HCT116 (cell line): ENCODE results near the gene ALPL. TPM values are rescaled to one million over a fixed set of nuclear protein-coding genes. Genes with fewer than 3 reads are reported as not detected.

Experiments used
- ATAC-seq: fragments of 200-7000 bp; cut with Tn5 transposase; 2 replicates; pipeline ENCODE4 v1.9.1; 2020; ENCODE audit warnings: mild to moderate bottlenecking, moderate library complexity
- BruUV-seq: library from RNA; stranded (reverse); fragments of 400-500 nt; replicated peaks from 2 replicates; lab custom pipeline; 2021; lab: Mats Ljungman, UMichigan
- CTCF ChIA-PET: fragments of 300-600 bp; sonication (Branson Sonifier 250); formaldehyde crosslinking; loops from one replicate; lab custom pipeline; 2021; ENCODE audit warnings: antibody characterized with exemption; lab: Charles Lee
- POLR2A ChIA-PET: fragments of 300-600, 350-600 bp; sonication (Branson Sonifier 250); formaldehyde crosslinking; loops from one replicate; lab custom pipeline; 2021; ENCODE audit warnings: antibody characterized with exemption; lab: Charles Lee
- RAD21 ChIA-PET, 2 experiments: fragments of 300-600 bp; sonication (Branson Sonifier 250); formaldehyde crosslinking; loops; one replicate each; lab custom pipeline; 2023; ENCODE audit warnings: low total read pairs in 2 of 2; ENCODE audit not compliant: uncharacterized antibody in 2 of 2, unreplicated experiment in 2 of 2, low non-redundant PET in 1 of 2; lab: Charles Lee
- DNase-seq: peaks from one replicate; pipeline ENCODE4 v3.0.0-alpha.2; 2010; ENCODE audit warnings: low read depth, low spot score
- H2AFZ ChIP-seq: fragments of 200-600 bp; shearing (Covaris generic), sonication (generic); 2 replicates; pipeline ENCODE4 v1.6.1; 2017; ENCODE audit warnings: low read depth, mixed run types, mixed read lengths, antibody characterized with exemption, low read length; ENCODE audit not compliant: poor library complexity, severe bottlenecking
- H3K27ac ChIP-seq: 2 replicates; pipeline ENCODE4 v1.5.1; 2012; ENCODE audit warnings: low read depth, low read length
- H3K27me3 ChIP-seq: fragments of 200-600 bp; sonication (generic); 2 replicates; pipeline ENCODE4 v1.6.1; 2016; ENCODE audit warnings: mixed run types, low read length, mixed read lengths; ENCODE audit not compliant: insufficient read depth
- H3K36me3 ChIP-seq, 2 experiments: fragments of 200-500 bp in 1 of 2; fragments of 200-600 bp in 1 of 2; sonication (Bioruptor generic) in 1 of 2; sonication (generic) in 1 of 2; 2 replicates each; pipeline versions ENCODE4 v1.5.1 to v1.6.1; 2014 to 2016; ENCODE audit warnings: low read length in 2 of 2, inconsistent platforms in 1 of 2, mixed read lengths in 1 of 2, mixed run types in 1 of 2; ENCODE audit not compliant: insufficient read depth in 2 of 2, control insufficient read depth in 1 of 2
- H3K4me1 ChIP-seq, 2 experiments: fragments of 200-600 bp in 1 of 2; sonication (generic) in 1 of 2; 2 replicates each; pipeline versions ENCODE4 v1.5.1 to v1.6.1; 2012 to 2017; ENCODE audit warnings: low read length in 2 of 2, inconsistent platforms in 1 of 2, mild to moderate bottlenecking in 1 of 2, mixed read lengths in 1 of 2, mixed run types in 1 of 2, moderate library complexity in 1 of 2; ENCODE audit not compliant: insufficient read depth in 2 of 2, control insufficient read depth in 1 of 2
- H3K4me2 ChIP-seq: fragments of 200-600 bp; sonication (generic); 2 replicates; pipeline ENCODE4 v1.6.1; 2017; ENCODE audit warnings: mixed run types, low read length, mixed read lengths
- H3K4me3 ChIP-seq, 2 experiments: fragments of 200-600 bp in 1 of 2; sonication (generic) in 1 of 2; replicated peaks in 1 of 2; 2 replicates each; pipeline ENCODE4 v1.5.1; 2011 to 2016; ENCODE audit warnings: low read length in 2 of 2, control low read depth in 1 of 2, low read depth in 1 of 2, mild to moderate bottlenecking in 1 of 2, mixed read lengths in 1 of 2, mixed run types in 1 of 2
- H3K79me2 ChIP-seq: fragments of 200-600 bp; sonication (generic); 2 replicates; pipeline ENCODE4 v1.6.1; 2017; ENCODE audit warnings: mild to moderate bottlenecking, mixed run types, low read length, moderate library complexity, mixed read lengths; ENCODE audit not compliant: insufficient read depth
- H3K9ac ChIP-seq: fragments of 200-600 bp; sonication (generic); 2 replicates; pipeline ENCODE4 v1.6.1; 2016; ENCODE audit warnings: low read length, mixed read lengths
- H3K9me2 ChIP-seq: fragments of 200-600 bp; sonication (generic), shearing (Covaris generic); 2 replicates; pipeline ENCODE4 v1.6.1; 2017; ENCODE audit warnings: mixed run types, mild to moderate bottlenecking, moderate library complexity; ENCODE audit not compliant: insufficient read depth
- H3K9me3 ChIP-seq, 2 experiments: fragments of 200-500 bp in 1 of 2; fragments of 200-600 bp in 1 of 2; sonication (Bioruptor generic) in 1 of 2; sonication (generic) in 1 of 2; 2 replicates each; pipeline ENCODE4 v1.6.1; 2014 to 2017; ENCODE audit warnings: low read length in 2 of 2, mixed read lengths in 2 of 2, inconsistent platforms in 1 of 2, low read depth in 1 of 2, mild to moderate bottlenecking in 1 of 2, mixed run types in 1 of 2, moderate library complexity in 1 of 2; ENCODE audit not compliant: control insufficient read depth in 1 of 2, insufficient read depth in 1 of 2
- H4K20me1 ChIP-seq: fragments of 200-600 bp; sonication (generic), shearing (Covaris generic); 2 replicates; pipeline ENCODE4 v1.6.1; 2017; ENCODE audit warnings: mixed run types, mild to moderate bottlenecking, moderate library complexity; ENCODE audit not compliant: insufficient read depth
- EZH2 ChIP-seq: fragments of 200-600 bp; sonication (generic); IDR thresholded peaks from 2 replicates; pipeline ENCODE4 v1.6.1; 2017; ENCODE audit warnings: antibody characterized with exemption, mixed run types
- POLR2A ChIP-seq: IDR thresholded peaks from 2 replicates; pipeline ENCODE4 v1.7.0; 2011; ENCODE audit warnings: borderline replicate concordance; ENCODE audit not compliant: insufficient read depth, insufficient read length; ENCODE audit errors: extremely low read depth
- RAD21 ChIP-seq: IDR thresholded peaks from 2 replicates; pipeline ENCODE4 v1.6.1; 2012; ENCODE audit warnings: low read depth, mild to moderate bottlenecking
- SIN3A ChIP-seq: IDR thresholded peaks from 2 replicates; pipeline ENCODE4 v1.6.1; 2012; ENCODE audit warnings: low read depth
- SRF ChIP-seq: IDR thresholded peaks from 2 replicates; pipeline ENCODE4 v1.6.1; 2012; ENCODE audit warnings: low read depth
- TCF7L2 ChIP-seq: IDR thresholded peaks from 2 replicates; pipeline ENCODE4 v1.7.0; 2011; ENCODE audit warnings: borderline replicate concordance, inconsistent platforms; ENCODE audit not compliant: insufficient read depth, insufficient read length; ENCODE audit errors: extremely low read depth
- ZNF274 ChIP-seq: fragments of 200-500 bp; sonication (Bioruptor generic); IDR thresholded peaks from 2 replicates; pipeline ENCODE4 v1.6.1; 2014; ENCODE audit warnings: mild to moderate bottlenecking, low read depth, low read length, inconsistent platforms
- intact Hi-C: fragments of 100-400 bp; cut with micrococcal nuclease; formaldehyde crosslinking; loops from 2 replicates; pipeline ENCODE4 v1.10.0; 2022
- total RNA-seq: library from RNA; stranded (reverse); gene quantifications from one replicate; pipeline ENCODE4 v1.2.1, GENCODE V29; 2021; ENCODE audit not compliant: unreplicated experiment
- TF ChIP-seq, protein P1 (sequence below), 3 experiments: fragments of 200-600 bp in 1 of 3; sonication (generic) in 1 of 3; IDR thresholded peaks in 2 of 3; conservative IDR thresholded peaks in 1 of 3; 2 replicates each; pipeline ENCODE4 v1.5.1; 2012 to 2017; ENCODE audit warnings: low read depth in 2 of 3, low read length in 2 of 3, antibody characterized with exemption in 1 of 3, borderline replicate concordance in 1 of 3, control low read depth in 1 of 3, mild to moderate bottlenecking in 1 of 3, mixed read lengths in 1 of 3, mixed run types in 1 of 3, moderate library complexity in 1 of 3; ENCODE audit not compliant: insufficient read depth in 1 of 3
- TF ChIP-seq, protein P2 (sequence below): IDR thresholded peaks from 2 replicates; pipeline ENCODE4 v1.6.1; 2012; ENCODE audit warnings: low read depth
- TF ChIP-seq, protein P3 (sequence below): IDR thresholded peaks from 2 replicates; pipeline ENCODE4 v1.6.1; 2012
- TF ChIP-seq, protein P4 (sequence below): IDR thresholded peaks from 2 replicates; pipeline ENCODE4 v1.6.1; 2012

Gene ALPL
- total RNA-seq, 1 experiment from 2014 or later: 0.61 TPM

DNA sequence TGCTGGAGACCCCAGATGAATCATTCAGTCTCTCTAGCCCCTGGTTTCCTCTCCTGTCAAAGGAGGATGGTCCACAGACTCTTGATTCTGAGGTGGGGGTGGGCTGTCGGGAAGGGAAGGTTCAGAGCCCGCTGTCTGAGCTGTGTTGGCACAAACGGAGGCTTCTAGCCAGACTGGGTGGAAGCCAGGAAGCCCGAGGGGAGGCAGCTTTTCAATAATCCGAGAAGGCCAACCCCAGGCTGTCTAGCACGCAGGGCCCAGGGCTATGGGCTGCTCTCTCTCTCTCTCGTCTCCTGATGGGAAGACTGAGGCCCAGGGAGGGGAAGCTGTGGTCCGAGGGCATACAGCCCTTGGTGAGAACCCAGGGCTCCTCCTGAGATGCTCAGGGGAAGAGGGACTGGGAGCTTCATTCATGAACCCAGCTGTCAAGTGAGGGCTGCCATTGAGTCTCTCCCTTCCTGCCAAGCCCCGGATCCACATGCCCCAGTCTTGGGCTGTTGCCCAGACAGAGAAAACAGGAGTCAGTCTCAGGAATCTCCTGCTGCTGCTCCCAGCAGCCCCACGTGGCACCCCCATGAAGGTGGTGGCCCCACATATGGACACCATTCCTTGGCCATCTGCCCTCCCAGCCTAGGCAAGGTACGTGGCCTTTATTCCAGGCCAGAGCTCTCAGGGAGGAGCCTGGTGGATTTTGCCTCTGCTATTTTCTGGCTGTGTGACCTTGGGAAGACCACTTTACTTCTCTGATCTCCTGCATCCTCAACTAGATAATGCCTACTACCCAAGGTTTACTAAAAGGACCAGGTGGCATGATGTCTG, 115.6 kb downstream of the ALPL start:
- Histone ChIP-seq H3K27ac (no peak overlapping the region), H3K9me3 (no peaks in the 10 kb centered on the region), H2AFZ (no peak overlapping the region), H3K4me2 (no peak overlapping the region), H3K9me2 (no peaks in the 10 kb centered on the region), H3K27me3 (no peaks in the 10 kb centered on the region), H3K4me1 (peaks cover 15 to 41% of the 10 kb centered on the region in 2 experiments), H3K79me2 (no peaks in the 10 kb centered on the region), H4K20me1 (no peaks in the 10 kb centered on the region), H3K9ac (no peak overlapping the region), H3K36me3 (no peaks in the 10 kb centered on the region), H3K4me3 (no peak overlapping the region)
- POLR2A ChIA-PET: no interaction called here
- TF ChIP-seq EZH2 (no peak), SRF (no peak)
- ATAC-seq (no peak), DNase-seq (no peak)
- intact Hi-C loops: no loop called here
- RAD21 ChIA-PET: no interaction called here
- CTCF ChIA-PET: no interaction called here
- no TSS peak for BruUV-seq

DNA sequence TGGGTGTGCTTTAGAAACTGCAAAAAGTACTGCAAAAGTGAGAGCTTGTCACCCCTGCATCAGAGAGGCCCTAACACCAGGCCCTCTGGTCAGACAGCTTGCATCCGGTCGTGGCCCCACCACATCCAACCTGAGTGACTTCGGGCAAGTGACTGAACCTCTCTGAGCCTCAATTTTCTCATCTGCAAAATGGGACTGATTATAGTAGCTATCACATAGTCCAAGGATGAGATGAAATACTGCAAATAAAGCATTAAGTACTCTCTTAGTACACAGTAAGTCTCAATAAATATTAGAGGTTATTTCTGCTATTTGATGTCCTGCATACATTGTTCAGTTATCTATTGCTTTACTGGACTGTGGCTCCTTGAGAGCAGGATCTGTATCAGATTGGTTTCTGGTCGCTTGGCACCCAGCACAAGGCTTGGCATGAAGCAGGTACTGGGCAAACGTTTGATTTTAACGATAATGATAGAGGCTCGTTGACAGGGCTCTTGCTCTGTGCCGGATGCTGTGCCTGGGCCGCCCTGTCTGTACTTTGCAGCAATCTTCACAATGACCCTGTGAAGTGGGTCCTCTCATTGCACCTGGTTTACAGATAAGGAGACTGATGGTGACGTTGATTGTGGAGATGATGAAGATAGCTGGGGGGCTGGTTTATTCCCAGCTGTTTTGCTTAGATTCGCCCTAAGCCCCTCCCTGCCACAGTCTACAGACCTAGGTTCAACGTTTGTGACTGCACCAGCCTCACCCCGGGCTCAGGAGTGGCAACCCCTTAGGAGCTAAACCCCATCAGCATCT, 116.4 kb downstream of the ALPL start:
- no TSS peak for BruUV-seq
- Histone ChIP-seq H4K20me1 (no peaks in the 10 kb centered on the region), H3K9me3 (no peaks in the 10 kb centered on the region), H2AFZ (no peak overlapping the region), H3K36me3 (no peaks in the 10 kb centered on the region), H3K79me2 (no peaks in the 10 kb centered on the region), H3K9ac (no peak overlapping the region), H3K4me2 (no peak overlapping the region), H3K27ac (no peak overlapping the region), H3K4me1 (peaks cover 15 to 41% of the 10 kb centered on the region in 2 experiments), H3K4me3 (no peak overlapping the region), H3K27me3 (no peaks in the 10 kb centered on the region), H3K9me2 (no peaks in the 10 kb centered on the region)
- intact Hi-C loops: no loop called here
- POLR2A ChIA-PET: no interaction called here
- RAD21 ChIA-PET: no interaction called here
- CTCF ChIA-PET: interaction anchor here (1.2 kb wide), 1 partner anchor 30 kb away, joined by 3 read pairs; no protein-coding TSS in a partner anchor
- DNase-seq (no peak), ATAC-seq (no peak)
- TF ChIP-seq, protein P1, sequence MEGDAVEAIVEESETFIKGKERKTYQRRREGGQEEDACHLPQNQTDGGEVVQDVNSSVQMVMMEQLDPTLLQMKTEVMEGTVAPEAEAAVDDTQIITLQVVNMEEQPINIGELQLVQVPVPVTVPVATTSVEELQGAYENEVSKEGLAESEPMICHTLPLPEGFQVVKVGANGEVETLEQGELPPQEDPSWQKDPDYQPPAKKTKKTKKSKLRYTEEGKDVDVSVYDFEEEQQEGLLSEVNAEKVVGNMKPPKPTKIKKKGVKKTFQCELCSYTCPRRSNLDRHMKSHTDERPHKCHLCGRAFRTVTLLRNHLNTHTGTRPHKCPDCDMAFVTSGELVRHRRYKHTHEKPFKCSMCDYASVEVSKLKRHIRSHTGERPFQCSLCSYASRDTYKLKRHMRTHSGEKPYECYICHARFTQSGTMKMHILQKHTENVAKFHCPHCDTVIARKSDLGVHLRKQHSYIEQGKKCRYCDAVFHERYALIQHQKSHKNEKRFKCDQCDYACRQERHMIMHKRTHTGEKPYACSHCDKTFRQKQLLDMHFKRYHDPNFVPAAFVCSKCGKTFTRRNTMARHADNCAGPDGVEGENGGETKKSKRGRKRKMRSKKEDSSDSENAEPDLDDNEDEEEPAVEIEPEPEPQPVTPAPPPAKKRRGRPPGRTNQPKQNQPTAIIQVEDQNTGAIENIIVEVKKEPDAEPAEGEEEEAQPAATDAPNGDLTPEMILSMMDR (IDR thresholded peaks at IDR 0.05 in 2 of 3, conservative IDR thresholded peaks at IDR 0.05 in 1 of 3; ENCODE audit: borderline replicate concordance in 1 of 3, insufficient read depth in 1 of 3, low read depth in 2 of 3, low read length in 2 of 3): no peak
- no peak for TF ChIP-seq ZNF274
- TF ChIP-seq, protein P2, sequence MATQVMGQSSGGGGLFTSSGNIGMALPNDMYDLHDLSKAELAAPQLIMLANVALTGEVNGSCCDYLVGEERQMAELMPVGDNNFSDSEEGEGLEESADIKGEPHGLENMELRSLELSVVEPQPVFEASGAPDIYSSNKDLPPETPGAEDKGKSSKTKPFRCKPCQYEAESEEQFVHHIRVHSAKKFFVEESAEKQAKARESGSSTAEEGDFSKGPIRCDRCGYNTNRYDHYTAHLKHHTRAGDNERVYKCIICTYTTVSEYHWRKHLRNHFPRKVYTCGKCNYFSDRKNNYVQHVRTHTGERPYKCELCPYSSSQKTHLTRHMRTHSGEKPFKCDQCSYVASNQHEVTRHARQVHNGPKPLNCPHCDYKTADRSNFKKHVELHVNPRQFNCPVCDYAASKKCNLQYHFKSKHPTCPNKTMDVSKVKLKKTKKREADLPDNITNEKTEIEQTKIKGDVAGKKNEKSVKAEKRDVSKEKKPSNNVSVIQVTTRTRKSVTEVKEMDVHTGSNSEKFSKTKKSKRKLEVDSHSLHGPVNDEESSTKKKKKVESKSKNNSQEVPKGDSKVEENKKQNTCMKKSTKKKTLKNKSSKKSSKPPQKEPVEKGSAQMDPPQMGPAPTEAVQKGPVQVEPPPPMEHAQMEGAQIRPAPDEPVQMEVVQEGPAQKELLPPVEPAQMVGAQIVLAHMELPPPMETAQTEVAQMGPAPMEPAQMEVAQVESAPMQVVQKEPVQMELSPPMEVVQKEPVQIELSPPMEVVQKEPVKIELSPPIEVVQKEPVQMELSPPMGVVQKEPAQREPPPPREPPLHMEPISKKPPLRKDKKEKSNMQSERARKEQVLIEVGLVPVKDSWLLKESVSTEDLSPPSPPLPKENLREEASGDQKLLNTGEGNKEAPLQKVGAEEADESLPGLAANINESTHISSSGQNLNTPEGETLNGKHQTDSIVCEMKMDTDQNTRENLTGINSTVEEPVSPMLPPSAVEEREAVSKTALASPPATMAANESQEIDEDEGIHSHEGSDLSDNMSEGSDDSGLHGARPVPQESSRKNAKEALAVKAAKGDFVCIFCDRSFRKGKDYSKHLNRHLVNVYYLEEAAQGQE: no peak
- TF ChIP-seq SRF: no peak
- TF ChIP-seq, protein P3, sequence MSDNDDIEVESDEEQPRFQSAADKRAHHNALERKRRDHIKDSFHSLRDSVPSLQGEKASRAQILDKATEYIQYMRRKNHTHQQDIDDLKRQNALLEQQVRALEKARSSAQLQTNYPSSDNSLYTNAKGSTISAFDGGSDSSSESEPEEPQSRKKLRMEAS: no peak
- TF ChIP-seq, protein P4, sequence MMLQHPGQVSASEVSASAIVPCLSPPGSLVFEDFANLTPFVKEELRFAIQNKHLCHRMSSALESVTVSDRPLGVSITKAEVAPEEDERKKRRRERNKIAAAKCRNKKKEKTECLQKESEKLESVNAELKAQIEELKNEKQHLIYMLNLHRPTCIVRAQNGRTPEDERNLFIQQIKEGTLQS: no peak
- TF ChIP-seq POLR2A: no peak
- no peak for TF ChIP-seq RAD21
- no peak for TF ChIP-seq TCF7L2
- TF ChIP-seq SIN3A: no peak
- TF ChIP-seq EZH2: no peak
